Measurements from ENCODE around the gene TUBGCP2.
A peak's percentile ranks its signal among the peaks of the same experiment; 100 is the strongest.
"Not testable (repeated sequence)": the region's sequence is repeated elsewhere in the genome, so short reads cannot be mapped to it uniquely, and the experiment has no call there.

Gene TUBGCP2

GRCh38 chr10:133324198-133324792, 15.6 kb upstream of the TUBGCP2 start:
- DNase-seq (ENCODE audit: low read depth), result no peak

- DNase-seq (ENCODE audit: low read depth), result not testable (repeated sequence)
Observed at GRCh38 chr10:133322064-133322709, 13.5 kb upstream of the TUBGCP2 start.

GRCh38 chr10:133320852-133321422, 12.3 kb upstream of the TUBGCP2 start:
- DNase-seq (ENCODE audit: low read depth), result not testable (repeated sequence)

GRCh38 chr10:133318494-133319127, 9.9 kb upstream of the TUBGCP2 start:
- peak; percentile 24 for DNase-seq (ENCODE audit: low read depth)

- no peak for DNase-seq (ENCODE audit: low read depth)
Observed at GRCh38 chr10:133316732-133317131, 8.1 kb upstream of the TUBGCP2 start.

- no peak for DNase-seq (ENCODE audit: low read depth)
Observed at GRCh38 chr10:133316266-133316665, 7.6 kb upstream of the TUBGCP2 start.

- no peak for DNase-seq (ENCODE audit: low read depth)
Observed at GRCh38 chr10:133315847-133316246, 7.2 kb upstream of the TUBGCP2 start.

- no peak for DNase-seq (ENCODE audit: low read depth)
Observed at GRCh38 chr10:133314911-133315310, 6.2 kb upstream of the TUBGCP2 start.

GRCh38 chr10:133313192-133313591, 4.5 kb upstream of the TUBGCP2 start:
- DNase-seq (ENCODE audit: low read depth), result no peak

- no peak for DNase-seq (ENCODE audit: low read depth)
Observed at GRCh38 chr10:133312769-133313145, 4.1 kb upstream of the TUBGCP2 start.

- no peak for DNase-seq (ENCODE audit: low read depth)
Observed at GRCh38 chr10:133312016-133312768, 3.5 kb upstream of the TUBGCP2 start.

GRCh38 chr10:133311570-133311969, 2.9 kb upstream of the TUBGCP2 start:
- DNase-seq (ENCODE audit: low read depth), result no peak

- no peak for DNase-seq (ENCODE audit: low read depth)
Observed at GRCh38 chr10:133310789-133311188, 2.1 kb upstream of the TUBGCP2 start.

GRCh38 chr10:133310399-133310755, 1.7 kb upstream of the TUBGCP2 start:
- no peak for DNase-seq (ENCODE audit: low read depth)

GRCh38 chr10:133309720-133310398, 1.2 kb upstream of the TUBGCP2 start:
- no peak for DNase-seq (ENCODE audit: low read depth)

- peak; percentile 88 for DNase-seq (ENCODE audit: low read depth)
Observed at GRCh38 chr10:133309100-133309719, 538 bp upstream of the TUBGCP2 start.

GRCh38 chr10:133307776-133308420, 774 bp downstream of the TUBGCP2 start:
- peak; percentile 39 for DNase-seq (ENCODE audit: low read depth)

- DNase-seq (ENCODE audit: low read depth), result no peak
Observed at GRCh38 chr10:133306941-133307379, 1.7 kb downstream of the TUBGCP2 start.

- DNase-seq (ENCODE audit: low read depth), result no peak
Observed at GRCh38 chr10:133306097-133306476, 2.6 kb downstream of the TUBGCP2 start.

GRCh38 chr10:133303206-133303605, 5.5 kb downstream of the TUBGCP2 start:
- no peak for DNase-seq (ENCODE audit: low read depth)

GRCh38 chr10:133302230-133302629, 6.4 kb downstream of the TUBGCP2 start:
- no peak for DNase-seq (ENCODE audit: low read depth)
